ENCODE data around the gene GDF10. TPM values are rescaled to one million over a fixed set of nuclear protein-coding genes. Genes with fewer than 3 reads are reported as not detected.

The GDF10 gene
- total RNA-seq, 1 donor from 2014 or later = not detected

DNA sequence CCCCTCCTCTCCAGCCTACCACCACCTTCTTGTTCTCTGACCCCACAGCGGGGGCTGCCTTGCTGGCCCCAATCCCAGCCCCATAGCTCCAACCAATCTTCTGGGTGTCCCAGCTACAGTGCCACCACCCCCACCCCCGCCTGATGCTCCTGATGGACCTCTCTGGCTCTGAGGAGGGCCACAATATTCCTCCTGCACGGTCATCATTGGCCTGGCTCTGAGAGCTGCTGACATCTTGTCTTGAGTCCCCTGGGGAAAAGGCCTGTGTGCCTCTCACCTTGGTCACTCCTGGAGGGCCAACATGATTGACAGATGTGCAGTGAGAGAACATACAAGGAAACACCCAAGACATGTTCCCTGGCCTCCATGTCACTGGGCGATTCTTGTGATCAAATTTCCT is 29.9 kb downstream of the GDF10 start:
- no peak overlapping the region for H3K27ac Mint-ChIP-seq
- intact Hi-C loops (cut with micrococcal nuclease) = no loop called here
- H3K4me1 Mint-ChIP-seq = no peaks in the 10 kb centered on the region
- ATAC-seq (ENCODE audit: low read depth) (no peak), DNase-seq (no peak)
- no peaks in the 10 kb centered on the region for H3K27me3 Mint-ChIP-seq
- H3K36me3 Mint-ChIP-seq (ENCODE audit: low read depth) = no peaks in the 10 kb centered on the region
- no peak for TF ChIP-seq CTCF (IDR thresholded peaks at IDR 0.05)
- ChIA-PET CTCF (no interaction called here), POLR2A (no interaction called here)
- H3K9me3 Mint-ChIP-seq = peaks cover 4% of the 10 kb centered on the region
- no peak overlapping the region for H3K4me3 Mint-ChIP-seq

DNA sequence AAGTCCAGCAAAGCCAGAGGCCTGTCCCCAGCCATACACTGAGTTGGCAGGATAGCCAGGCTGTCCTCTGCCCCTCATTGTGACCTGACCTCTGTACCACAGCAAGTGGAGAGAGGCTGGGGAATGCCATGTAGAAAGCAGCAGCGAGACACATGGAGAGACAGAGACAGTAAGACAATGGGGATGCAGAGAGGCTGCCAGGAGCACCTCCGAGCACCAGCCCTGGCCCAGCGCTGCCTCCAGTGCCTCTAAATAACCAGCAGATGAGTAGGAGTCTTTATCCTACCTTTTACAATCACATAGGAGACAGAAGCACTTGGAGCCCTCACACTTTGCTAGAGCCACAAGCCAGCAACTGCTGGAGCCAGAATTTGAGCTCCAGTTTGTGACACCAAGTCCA is 30.4 kb downstream of the GDF10 start:
- ChIA-PET POLR2A (no interaction called here), CTCF (no interaction called here)
- ATAC-seq (ENCODE audit: low read depth) (no peak), DNase-seq (no peak)
- TF ChIP-seq CTCF (IDR thresholded peaks at IDR 0.05) = no peak
- Mint-ChIP-seq H3K27ac (no peak overlapping the region), H3K4me1 (no peaks in the 10 kb centered on the region), H3K9me3 (peaks cover 4% of the 10 kb centered on the region), H3K4me3 (no peak overlapping the region), H3K27me3 (peaks cover 2% of the 10 kb centered on the region), H3K36me3 (ENCODE audit: low read depth) (no peaks in the 10 kb centered on the region)
- intact Hi-C loops (cut with micrococcal nuclease) = no loop called here

GRCh38 chr10:47330804-47331203 is 30.8 kb downstream of the GDF10 start:
- no peak for ATAC-seq (ENCODE audit: low read depth)
- CTCF ChIA-PET = no interaction called here
- intact Hi-C loops (cut with micrococcal nuclease) = no loop called here
- Mint-ChIP-seq H3K27ac (no peak overlapping the region), H3K4me3 (no peak overlapping the region), H3K36me3 (ENCODE audit: low read depth) (no peaks in the 10 kb centered on the region), H3K27me3 (peaks cover 2% of the 10 kb centered on the region), H3K9me3 (peaks cover 4% of the 10 kb centered on the region), H3K4me1 (no peaks in the 10 kb centered on the region)
- POLR2A ChIA-PET = no interaction called here
- DNase-seq = no peak
- TF ChIP-seq CTCF (IDR thresholded peaks at IDR 0.05) = no peak

- ChIA-PET CTCF (interaction anchor here (1.3 kb wide), 1 partner anchor 9 kb away, joined by 3 read pairs; no protein-coding TSS in a partner anchor), POLR2A (no interaction called here)
- H3K4me3 Mint-ChIP-seq = no peak overlapping the region
- DNase-seq (no peak), ATAC-seq (ENCODE audit: low read depth) (no peak)
- H3K27ac Mint-ChIP-seq = no peak overlapping the region
- H3K36me3 Mint-ChIP-seq (ENCODE audit: low read depth) = no peaks in the 10 kb centered on the region
- no peak for TF ChIP-seq CTCF (IDR thresholded peaks at IDR 0.05)
- peaks cover 5% of the 10 kb centered on the region for H3K27me3 Mint-ChIP-seq
- peaks cover 4% of the 10 kb centered on the region for H3K9me3 Mint-ChIP-seq
- H3K4me1 Mint-ChIP-seq = no peaks in the 10 kb centered on the region
- intact Hi-C loops (cut with micrococcal nuclease) = no loop called here
Observed at GRCh38 chr10:47331491-47331890, 31.5 kb downstream of the GDF10 start.

DNA sequence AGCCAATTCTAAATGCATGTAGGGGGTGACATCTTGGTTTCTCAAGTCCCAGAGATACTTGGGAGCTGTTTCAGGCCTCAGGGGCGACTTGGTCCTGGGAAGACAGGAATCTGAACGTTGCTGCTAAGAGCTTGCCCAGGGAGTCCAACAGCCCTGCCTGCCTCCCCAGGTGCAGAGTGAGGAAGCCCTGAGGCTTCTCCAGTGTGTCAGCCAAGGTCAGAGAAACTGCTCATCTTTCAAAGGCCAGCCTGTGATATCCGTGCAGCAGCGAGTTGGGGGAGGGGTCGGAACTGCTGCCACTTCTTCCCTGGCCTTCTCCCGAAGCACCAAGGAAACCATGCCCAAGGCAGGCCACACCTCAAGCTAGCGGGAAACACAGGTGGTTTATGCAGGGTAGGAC is 32.0 kb downstream of the GDF10 start:
- Mint-ChIP-seq H3K27ac (no peak overlapping the region), H3K9me3 (peaks cover 4% of the 10 kb centered on the region), H3K4me1 (no peaks in the 10 kb centered on the region), H3K36me3 (ENCODE audit: low read depth) (no peaks in the 10 kb centered on the region), H3K27me3 (peaks cover 5% of the 10 kb centered on the region), H3K4me3 (no peak overlapping the region)
- no peak for ATAC-seq (ENCODE audit: low read depth)
- intact Hi-C loops (cut with micrococcal nuclease) = no loop called here
- ChIA-PET POLR2A (no interaction called here), CTCF (interaction anchor here (1.3 kb wide), 1 partner anchor 9 kb away, joined by 3 read pairs; no protein-coding TSS in a partner anchor)
- DNase-seq = no peak
- TF ChIP-seq CTCF (IDR thresholded peaks at IDR 0.05) = no peak

All from activated B cell treated with CpG ODN at 0.5 μM for 24 hours (primary cell).